HG03045 (cell line): Measurements from ENCODE around the gene SLC4A5.

ENCODE experiments used
- ATAC-seq: cut with Tn5 transposase; IDR thresholded peaks from one replicate; pipeline ENCODE4 v1.9.1; 2021; ENCODE audit warnings: mild to moderate bottlenecking, moderate library complexity; ENCODE audit not compliant: unreplicated experiment

The SLC4A5 gene

DNA sequence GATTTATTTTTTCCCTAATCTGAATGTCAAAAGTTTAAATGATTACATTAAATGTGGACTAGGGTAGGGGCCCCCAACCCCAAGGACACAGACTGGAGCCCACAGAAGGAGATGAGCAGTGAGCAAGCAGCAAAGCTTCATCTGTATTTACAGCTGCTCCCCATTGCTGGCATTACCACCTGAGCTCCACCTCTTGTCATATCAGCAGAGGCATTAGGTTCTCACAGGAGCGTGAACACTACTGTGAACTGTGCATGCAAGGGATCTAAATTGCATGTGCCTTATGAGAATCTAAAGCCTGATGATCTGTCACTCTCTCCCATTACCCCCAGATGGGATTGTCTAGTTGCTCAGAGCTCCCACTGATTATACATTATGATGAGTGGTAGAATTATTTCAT lies 168.3 kb downstream of the SLC4A5 start:
- no peak for ATAC-seq

DNA sequence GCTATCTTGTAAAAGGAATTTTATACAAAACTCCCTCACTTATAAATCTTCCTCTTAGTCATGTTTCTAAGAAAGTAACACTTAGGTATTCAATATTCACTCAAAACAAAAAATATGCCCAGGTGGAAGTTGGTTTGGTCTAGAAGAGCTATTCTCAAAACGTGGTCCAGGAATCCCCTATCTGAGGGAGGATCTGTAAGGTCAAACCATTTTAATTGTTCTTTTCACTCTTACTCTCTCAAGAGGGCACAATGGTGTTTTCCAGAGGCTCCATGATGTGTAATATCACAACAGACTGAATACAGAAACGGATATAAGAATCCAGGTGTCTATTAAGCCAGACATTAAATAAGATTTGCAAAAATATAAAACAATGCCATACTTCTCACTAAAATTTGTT lies 174.5 kb downstream of the SLC4A5 start:
- no peak for ATAC-seq
